NCI-H2029 treated with DMSO at 0.1 percent for 48 hours (cell line): ENCODE measurements around the gene BUD13.
"Not testable (repeated sequence)": the region's sequence is repeated elsewhere in the genome, so short reads cannot be mapped to it uniquely, and the experiment has no call there.

Source experiments
- DNase-seq: peaks from one replicate; lab custom pipeline; 2025; lab: John Stamatoyannopoulos, UW

The BUD13 gene

GRCh38 chr11:116792144-116792868, 19.5 kb upstream of the BUD13 start:
- no peak for DNase-seq

GRCh38 chr11:116791813-116792143, 19.0 kb upstream of the BUD13 start, which contains the start of gene APOA5:
Gene APOA5, minus strand, starts transcription at chr11:116791879. Its CDS starts 19 bp downstream, at chr11:116791860.
- no peak for DNase-seq

GRCh38 chr11:116791002-116791812, 18.4 kb upstream of the BUD13 start:
- DNase-seq, result peak; percentile 43

- DNase-seq, result no peak
Measured at GRCh38 chr11:116790167-116791001, 17.6 kb upstream of the BUD13 start.

GRCh38 chr11:116788975-116789374, 16.2 kb upstream of the BUD13 start:
- DNase-seq, result no peak

- no peak for DNase-seq
Measured at GRCh38 chr11:116788534-116788933, 15.7 kb upstream of the BUD13 start.

- peak; percentile 62 for DNase-seq
Measured at GRCh38 chr11:116787786-116788486, 15.1 kb upstream of the BUD13 start, which contains the start of gene ZPR1. Gene ZPR1, minus strand, starts transcription at chr11:116788023. Its CDS starts 33 bp downstream, at chr11:116787990.

- no peak for DNase-seq
Measured at GRCh38 chr11:116787436-116787785, 14.6 kb upstream of the BUD13 start.

GRCh38 chr11:116786966-116787365, 14.2 kb upstream of the BUD13 start:
- no peak for DNase-seq

- DNase-seq, result no peak
Measured at GRCh38 chr11:116786326-116786725, 13.5 kb upstream of the BUD13 start.

GRCh38 chr11:116782728-116783127, 9.9 kb upstream of the BUD13 start:
- no peak for DNase-seq

- no peak for DNase-seq
Measured at GRCh38 chr11:116778556-116778955, 5.8 kb upstream of the BUD13 start.

- DNase-seq, result no peak
Measured at GRCh38 chr11:116777056-116777455, 4.3 kb upstream of the BUD13 start.

- no peak for DNase-seq
Measured at GRCh38 chr11:116776522-116776984, 3.8 kb upstream of the BUD13 start.

- no peak for DNase-seq
Measured at GRCh38 chr11:116775975-116776374, 3.2 kb upstream of the BUD13 start.

GRCh38 chr11:116774661-116775060, 1.9 kb upstream of the BUD13 start:
- no peak for DNase-seq

- DNase-seq, result no peak
Measured at GRCh38 chr11:116773203-116774097, 663 bp upstream of the BUD13 start.

- no peak for DNase-seq
Measured at GRCh38 chr11:116771935-116772334, 852 bp downstream of the BUD13 start.

- DNase-seq, result no peak
Measured at GRCh38 chr11:116762132-116762531, 10.7 kb downstream of the BUD13 start.

- not testable (repeated sequence) for DNase-seq
Measured at GRCh38 chr11:116756044-116756443, 16.7 kb downstream of the BUD13 start.
